T-helper 2 cell treated with Interferon-gamma antibody and Interleukin-4, amounts not matched to agents 100 ng/mL and 5 ng/mL, for 36 hours (primary cell): Measurements from ENCODE around the gene PPFIA3. TPM values are rescaled to one million over a fixed set of nuclear protein-coding genes. Genes with fewer than 3 reads are reported as not detected.
"Not testable (repeated sequence)": the region's sequence is repeated elsewhere in the genome, so short reads cannot be mapped to it uniquely, and the experiment has no call there.

ENCODE experiments used
- intact Hi-C: fragments of 100-400 bp; cut with micrococcal nuclease; formaldehyde crosslinking; loops from one replicate; pipeline ENCODE4 v1.15.1; 2023
- total RNA-seq: library from RNA; stranded (reverse); gene quantifications from 2 replicates; pipeline ENCODE4 v1.2.3, GENCODE V29; 2022

PPFIA3 gene
- total RNA-seq, 1 donor from 2014 or later: 1.3 TPM

DNA sequence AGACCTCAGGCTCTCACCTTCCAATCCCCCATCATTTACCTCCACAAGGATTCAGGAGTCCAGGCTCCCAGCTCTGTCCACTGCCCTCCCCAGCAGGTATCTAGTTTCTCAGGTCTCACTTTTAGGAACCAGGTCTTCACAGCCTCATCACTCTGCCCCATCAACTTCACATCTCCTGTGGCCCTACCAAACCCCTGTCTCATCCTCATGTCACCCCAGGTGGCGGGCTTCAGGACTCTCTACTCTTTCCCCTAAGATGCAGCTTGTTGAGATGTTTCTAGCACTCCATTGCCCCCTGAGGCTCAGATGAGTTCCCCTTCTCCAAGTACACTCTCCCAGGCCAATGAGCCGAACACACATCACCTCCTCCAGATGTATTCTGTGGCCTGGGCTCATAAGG is 1.5 kb downstream of the PPFIA3 start:
- intact Hi-C loops: no loop called here

DNA sequence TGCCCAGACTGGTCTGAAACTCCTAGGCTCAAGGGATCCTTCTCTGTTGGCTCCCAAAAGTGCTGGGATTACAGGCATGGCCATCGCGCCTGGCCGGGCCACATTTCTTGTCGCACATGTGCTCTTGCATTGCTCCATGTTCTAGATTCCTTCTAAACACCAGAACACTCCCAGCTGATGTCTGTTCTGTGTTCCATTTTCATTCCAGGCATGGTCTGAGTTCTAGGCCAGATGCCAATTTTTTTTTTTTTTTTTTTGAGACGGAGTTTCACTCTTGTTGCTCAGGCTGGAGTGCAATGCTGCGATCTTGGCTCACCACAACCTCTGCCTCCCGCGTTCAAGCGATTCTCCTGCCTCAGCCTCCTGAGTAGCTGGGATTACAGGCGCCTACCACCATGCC is 2.5 kb downstream of the PPFIA3 start:
- intact Hi-C loops: not testable (repeated sequence)

DNA sequence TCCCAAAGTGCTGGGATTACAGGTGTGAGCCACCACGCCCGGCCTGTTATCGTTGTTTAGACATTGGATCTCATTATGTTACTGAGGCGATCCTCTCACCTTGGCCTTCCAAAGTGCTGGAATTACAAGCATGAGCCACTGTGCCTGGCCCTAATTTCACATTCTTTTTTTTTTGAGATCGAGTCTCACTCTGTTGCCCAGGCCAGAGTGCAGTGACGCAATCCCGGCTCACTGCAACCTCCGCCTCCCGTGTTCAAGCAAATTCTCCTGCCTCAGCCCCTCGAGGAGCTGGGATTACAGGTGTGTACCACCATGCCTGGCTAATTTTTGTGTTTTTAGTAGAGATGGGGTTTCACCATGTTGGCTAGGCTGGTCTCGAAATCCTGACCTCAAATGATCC is 3.9 kb downstream of the PPFIA3 start:
- intact Hi-C loops: not testable (repeated sequence)

- intact Hi-C loops: no loop called here
These were observed 5.8 kb downstream of the PPFIA3 start for GRCh38 chr19:49125025-49125731.

DNA sequence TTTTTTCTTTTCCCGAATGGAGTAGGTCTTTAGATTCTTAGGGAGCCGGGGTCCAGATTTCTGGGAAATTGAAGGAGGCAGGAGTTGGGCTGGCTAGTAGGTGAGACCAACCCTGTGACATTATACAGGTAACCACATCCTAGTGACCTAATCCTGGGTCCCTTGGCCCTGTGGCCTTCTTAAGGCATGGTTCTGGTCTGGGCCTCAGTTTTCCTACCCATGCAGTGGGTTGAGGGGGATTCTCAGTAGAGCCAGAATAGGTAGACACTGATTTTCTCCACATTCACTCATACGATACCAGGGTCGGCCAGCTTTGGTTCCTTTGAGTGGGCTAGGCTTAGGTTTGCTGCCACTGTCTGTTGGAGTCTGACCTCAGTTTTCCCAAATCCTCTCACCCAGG is 7.2 kb downstream of the PPFIA3 start:
- intact Hi-C loops: no loop called here

DNA sequence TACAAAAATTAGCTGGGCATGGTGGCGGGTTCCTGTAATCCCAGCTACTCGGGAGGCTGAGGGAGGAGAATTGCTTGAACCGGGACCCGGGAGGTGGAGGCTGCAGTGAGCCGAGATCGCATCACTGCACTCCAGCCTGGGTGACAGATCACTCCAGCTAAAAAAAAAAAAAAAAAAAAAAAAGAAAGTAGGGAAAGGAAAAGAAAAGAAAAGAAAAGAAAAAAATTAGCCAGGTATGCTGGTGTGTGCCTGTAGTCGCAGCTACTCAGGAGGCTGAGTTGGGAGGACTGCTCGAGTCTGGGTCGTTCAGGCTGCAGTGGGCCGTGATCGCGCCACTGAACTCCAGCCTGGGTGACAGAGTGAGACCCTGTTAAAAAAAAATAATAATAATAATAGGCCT is 7.9 kb downstream of the PPFIA3 start:
- intact Hi-C loops: not testable (repeated sequence)

DNA sequence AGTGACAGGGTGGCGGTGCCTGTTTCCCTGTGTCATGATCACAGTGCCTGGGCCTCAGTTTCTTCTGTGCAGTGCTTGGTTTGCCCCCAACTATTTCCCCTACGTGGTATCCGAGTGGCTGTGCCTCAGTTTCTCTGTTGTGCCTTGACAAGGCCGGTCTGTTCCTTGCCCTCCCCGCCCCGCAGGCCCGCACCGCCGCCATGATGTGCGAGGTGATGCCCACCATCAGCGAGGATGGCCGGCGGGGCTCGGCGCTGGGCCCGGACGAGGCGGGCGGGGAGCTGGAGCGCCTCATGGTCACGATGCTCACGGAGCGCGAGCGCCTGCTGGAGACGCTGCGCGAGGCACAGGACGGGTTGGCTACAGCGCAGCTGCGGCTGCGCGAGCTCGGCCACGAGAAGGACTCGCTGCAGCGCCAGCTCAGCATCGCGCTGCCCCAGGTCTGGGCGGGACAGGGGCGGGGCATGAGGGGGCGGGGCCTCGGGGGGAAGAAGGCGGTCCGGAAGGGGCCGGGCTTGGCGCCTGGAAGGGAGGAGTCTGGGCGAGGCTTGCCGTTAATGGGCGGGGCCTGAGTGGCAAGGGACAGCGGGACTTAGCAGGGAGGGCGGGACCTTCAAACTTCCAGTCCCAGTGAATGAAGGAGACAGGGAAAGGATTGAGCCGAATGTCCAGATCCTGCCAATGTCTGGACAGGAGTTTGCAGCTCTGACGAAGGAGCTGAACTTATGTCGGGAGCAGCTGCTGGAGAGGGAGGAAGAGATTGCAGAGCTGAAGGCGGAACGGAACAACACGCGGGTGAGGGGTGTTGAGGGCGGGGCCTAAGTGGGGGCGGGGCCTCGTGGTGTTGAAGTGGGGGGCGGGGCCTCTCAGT is 8.6 kb downstream of the PPFIA3 start:
- intact Hi-C loops: loop anchor here (1.0 to 2.0 kb wide), 4 partner anchors 9 to 43 kb away; partner anchors contain the start of genes C19orf73, LIN7B, PPFIA3 and SNRNP70

- intact Hi-C loops: loop anchor here (1.0 to 2.0 kb wide), 4 partner anchors 9 to 43 kb away; partner anchors contain the start of genes C19orf73, LIN7B, PPFIA3 and SNRNP70
These were observed 9.3 kb downstream of the PPFIA3 start for GRCh38 chr19:49128545-49129237.

DNA sequence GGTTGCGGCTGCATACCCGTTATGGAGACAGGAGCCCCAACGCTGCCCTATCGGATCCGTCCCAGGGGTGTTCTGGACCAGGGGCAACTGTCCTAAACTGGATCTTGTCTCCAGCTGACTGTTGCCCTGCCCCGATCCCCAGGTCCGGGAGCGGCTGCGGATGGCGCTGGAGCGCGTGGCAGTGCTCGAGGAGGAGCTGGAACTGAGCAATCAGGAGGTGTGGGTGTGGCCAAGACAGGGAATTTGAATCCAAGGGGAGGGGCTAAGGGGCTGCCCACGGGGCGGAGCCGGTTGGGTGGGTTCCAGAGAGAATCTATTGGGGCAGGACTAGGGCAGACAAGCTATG is 9.9 kb downstream of the PPFIA3 start:
- intact Hi-C loops: loop anchor here (2.0 kb wide), 2 partner anchors 14 kb away; partner anchors contain the start of gene LIN7B

- intact Hi-C loops: no loop called here
These were observed 11.0 kb downstream of the PPFIA3 start for GRCh38 chr19:49130325-49130724.

GRCh38 chr19:49132974-49133609 is 13.7 kb downstream of the PPFIA3 start:
- intact Hi-C loops: no loop called here

- intact Hi-C loops: no loop called here
These were observed 14.5 kb downstream of the PPFIA3 start for GRCh38 chr19:49133621-49134454.

- intact Hi-C loops: no loop called here
These were observed 16.3 kb downstream of the PPFIA3 start for GRCh38 chr19:49135686-49136085.

- intact Hi-C loops: no loop called here
These were observed 17.4 kb downstream of the PPFIA3 start for GRCh38 chr19:49136771-49137171.

DNA sequence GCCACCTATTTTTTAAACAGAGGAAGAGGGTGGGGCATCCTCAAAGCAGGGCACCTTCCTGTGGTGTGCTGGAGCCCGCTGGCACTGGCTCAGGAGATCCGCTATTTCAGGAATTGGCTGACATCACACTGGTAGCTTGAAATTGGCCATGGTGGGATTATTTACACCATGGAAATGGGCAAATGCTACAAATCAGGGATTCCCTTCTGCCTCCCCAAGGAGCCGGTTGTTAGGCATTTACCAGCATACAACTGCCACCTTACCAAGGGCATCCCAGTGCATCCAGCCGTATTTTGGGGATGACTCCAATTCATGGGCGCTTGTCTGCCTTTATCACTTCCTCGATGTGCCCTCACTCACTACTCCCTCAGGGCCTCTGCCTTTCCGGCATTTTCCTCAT is 21.6 kb downstream of the PPFIA3 start:
- intact Hi-C loops: loop anchor here (10.0 kb wide), 1 partner anchor 146 kb away; the partner anchor contains the start of genes GYS1 and RUVBL2

DNA sequence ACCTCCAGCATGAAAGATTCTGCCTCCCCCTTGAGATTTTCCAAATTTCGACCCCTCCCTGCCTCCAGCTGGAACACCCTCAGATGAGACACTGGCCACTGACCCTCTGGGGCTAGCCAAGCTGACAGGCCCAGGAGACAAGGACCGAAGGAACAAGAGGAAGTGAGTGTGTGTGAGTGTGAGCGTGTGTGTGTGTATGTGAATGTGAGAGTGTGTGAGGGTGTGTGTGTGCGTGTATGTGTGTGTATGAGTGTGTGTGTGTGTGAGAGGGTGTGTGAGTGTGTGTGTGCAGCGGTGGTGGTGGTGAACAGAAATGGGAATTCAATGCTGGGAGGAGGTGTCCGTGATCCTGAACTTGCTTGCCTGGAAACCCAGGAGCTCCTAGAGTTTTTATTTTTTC is 22.0 kb downstream of the PPFIA3 start:
- intact Hi-C loops: loop anchor here (10.0 kb wide), 1 partner anchor 147 kb away; the partner anchor contains the start of genes GYS1 and RUVBL2

DNA sequence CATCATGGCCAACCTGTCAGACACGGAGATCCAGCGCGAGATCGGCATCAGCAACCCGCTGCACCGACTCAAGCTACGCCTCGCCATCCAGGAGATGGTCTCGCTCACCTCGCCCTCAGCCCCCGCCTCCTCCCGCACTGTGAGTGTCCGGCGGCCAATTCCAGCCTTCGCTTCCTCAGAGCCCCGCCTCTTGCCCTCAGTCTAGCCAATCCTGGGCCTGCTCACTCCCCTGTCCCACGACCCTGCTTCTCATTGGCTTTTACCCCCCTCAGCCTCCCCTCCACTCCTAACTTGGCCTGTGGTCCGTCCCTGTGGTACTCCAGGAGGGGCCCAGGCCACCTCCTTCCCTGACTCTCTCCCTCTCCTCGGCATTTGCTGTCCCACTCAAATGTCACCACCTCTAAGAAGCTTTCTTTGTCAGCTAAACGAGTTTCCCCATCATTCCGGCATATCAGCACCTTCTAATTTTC is 23.6 kb downstream of the PPFIA3 start:
- intact Hi-C loops: loop anchor here (2.0 to 10.0 kb wide), 2 partner anchors 14 to 148 kb away; partner anchors contain the start of genes GYS1 and RUVBL2

DNA sequence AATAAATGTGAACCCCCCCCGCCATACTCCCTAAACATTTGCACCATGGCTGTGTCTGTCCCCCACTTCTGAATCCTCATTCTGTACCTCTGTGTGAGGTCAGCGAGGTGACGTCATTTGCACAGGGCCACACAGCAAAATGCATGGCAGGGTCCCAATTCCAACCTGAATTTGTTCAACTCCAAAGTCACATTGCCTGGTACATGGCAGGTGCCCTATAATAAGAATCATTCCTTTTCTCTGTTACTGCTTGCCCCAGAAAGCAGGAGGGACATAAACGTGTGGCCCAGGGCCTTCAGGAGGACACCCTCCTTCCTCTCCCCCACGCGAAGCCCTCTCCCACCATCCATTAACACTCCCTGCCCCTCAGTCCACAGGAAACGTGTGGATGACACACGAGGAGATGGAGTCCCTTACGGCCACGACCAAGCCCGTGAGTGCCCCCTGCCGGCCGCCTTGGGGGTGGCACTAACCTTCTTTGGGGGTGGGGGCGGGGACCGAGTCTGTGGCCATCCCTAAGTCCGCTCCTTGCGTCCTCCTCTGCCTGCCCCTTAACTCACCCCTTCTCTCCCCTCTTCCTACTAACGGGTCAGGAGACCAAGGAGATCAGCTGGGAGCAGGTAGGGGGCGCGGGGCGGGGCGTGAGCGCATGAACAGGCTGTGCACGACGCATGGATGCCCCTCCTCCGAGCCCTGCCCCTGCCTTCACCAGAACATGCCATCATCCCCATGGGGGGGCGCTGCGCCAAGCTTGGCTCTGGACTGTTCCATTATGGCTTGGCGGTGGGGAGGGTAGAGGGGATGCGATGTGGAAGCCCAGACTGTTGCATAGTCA is 26.4 kb downstream of the PPFIA3 start:
- intact Hi-C loops: loop anchor here (1.0 to 10.0 kb wide), 3 partner anchors 27 to 151 kb away; partner anchors contain the start of genes C19orf73, GYS1, PPFIA3 and RUVBL2

GRCh38 chr19:49146408-49146770 is 27.0 kb downstream of the PPFIA3 start:
- intact Hi-C loops: loop anchor here (1.0 to 10.0 kb wide), 3 partner anchors 28 to 152 kb away; partner anchors contain the start of genes C19orf73, GYS1, PPFIA3 and RUVBL2
